A673 (cell line): ENCODE results near the gene TMEM60. TPM values are rescaled to one million over a fixed set of nuclear protein-coding genes. Genes with fewer than 3 reads are reported as not detected.

Source experiments
- BruUV-seq: library from RNA; stranded (reverse); fragments of 400-500 nt; replicated peaks from 2 replicates; lab custom pipeline; 2021; lab: Mats Ljungman, UMichigan
- CTCF ChIA-PET: fragments of 300-600 bp; sonication (Branson Sonifier 250); formaldehyde crosslinking; loops from one replicate; lab custom pipeline; 2022; ENCODE audit warnings: antibody characterized with exemption; lab: Charles Lee
- POLR2A ChIA-PET: fragments of 300-600 bp; sonication (Branson Sonifier 250); formaldehyde crosslinking; loops from one replicate; lab custom pipeline; 2022; ENCODE audit warnings: antibody characterized with exemption; ENCODE audit not compliant: low non-redundant PET; lab: Charles Lee
- DNase-seq: peaks from one replicate; pipeline ENCODE4 v3.0.0-alpha.2; 2015; ENCODE audit warnings: low spot score
- H3K27ac ChIP-seq: fragments of 200-600 bp; sonication (generic); 2 replicates; pipeline ENCODE4 v1.5.1; 2016; ENCODE audit warnings: mixed run types, low read depth, mild to moderate bottlenecking, mixed read lengths, antibody characterized with exemption, low read length; ENCODE audit not compliant: poor library complexity, severe bottlenecking
- H3K27me3 ChIP-seq: fragments of 200-600 bp; sonication (generic); replicated peaks from 2 replicates; pipeline ENCODE4 v1.6.1; 2017; ENCODE audit warnings: mixed run types, low read depth, mild to moderate bottlenecking, mixed read lengths, antibody characterized with exemption, low read length; ENCODE audit not compliant: insufficient read depth, poor library complexity
- H3K36me3 ChIP-seq: fragments of 200-600 bp; sonication (generic); 2 replicates; pipeline ENCODE4 v1.6.1; 2016; ENCODE audit warnings: mixed run types, mild to moderate bottlenecking, mixed read lengths, antibody characterized with exemption, low read length; ENCODE audit not compliant: insufficient read depth, poor library complexity, severe bottlenecking
- H3K4me1 ChIP-seq: fragments of 200-600 bp; sonication (generic); 2 replicates; pipeline ENCODE4 v1.6.1; 2017; ENCODE audit warnings: mixed run types, mild to moderate bottlenecking, mixed read lengths, antibody characterized with exemption, low read length; ENCODE audit not compliant: insufficient read depth, poor library complexity, severe bottlenecking
- H3K4me3 ChIP-seq: fragments of 200-600 bp; sonication (generic); 2 replicates; pipeline ENCODE4 v1.5.1; 2016; ENCODE audit warnings: low read depth, mixed run types, mild to moderate bottlenecking, mixed read lengths, low read length; ENCODE audit not compliant: poor library complexity, severe bottlenecking
- H3K9me3 ChIP-seq: fragments of 200-600 bp; sonication (generic); 2 replicates; pipeline ENCODE4 v1.6.1; 2016; ENCODE audit warnings: mixed run types, low read depth, mild to moderate bottlenecking, mixed read lengths, antibody characterized with exemption, low read length; ENCODE audit not compliant: poor library complexity, severe bottlenecking
- CTCF ChIP-seq: fragments of 300-800, 200-600 bp; sonication (generic); conservative IDR thresholded peaks from 2 replicates; pipeline ENCODE4 v1.5.1; 2017; ENCODE audit warnings: low read depth, mild to moderate bottlenecking, antibody characterized with exemption, low read length, moderate library complexity, mixed read lengths
- EZH2 ChIP-seq: fragments of 200-600 bp; sonication (generic); IDR thresholded peaks from 2 replicates; pipeline ENCODE4 v1.6.1; 2017; ENCODE audit warnings: borderline replicate concordance, low read depth, mild to moderate bottlenecking, mixed read lengths, antibody characterized with exemption, low read length; ENCODE audit not compliant: poor library complexity, severe bottlenecking
- intact Hi-C: fragments of 100-400 bp; cut with micrococcal nuclease; formaldehyde crosslinking; loops from one replicate; pipeline ENCODE4 v1.10.0; 2022; ENCODE audit not compliant: unreplicated experiment
- total RNA-seq: library from RNA; stranded (reverse); gene quantifications from 2 replicates; pipeline ENCODE4 v1.2.3, GENCODE V29; 2021

Gene TMEM60
- total RNA-seq, 1 experiment from 2014 or later = 14.8 TPM

- ChIA-PET CTCF (no interaction called here), POLR2A (no interaction called here)
- BruUV-seq = no TSS peak
- Histone ChIP-seq H3K36me3 (peaks cover 11% of the 10 kb centered on the region), H3K27ac (no peak overlapping the region), H3K4me1 (no peaks in the 10 kb centered on the region), H3K9me3 (peaks cover 8% of the 10 kb centered on the region), H3K4me3 (no peak overlapping the region), H3K27me3 (no peaks in the 10 kb centered on the region)
- no peak for TF ChIP-seq EZH2
- TF ChIP-seq CTCF = no peak
- DNase-seq = no peak
- intact Hi-C loops = no loop called here
Measured at GRCh38 chr7:77783545-77783944, 14.7 kb downstream of the TMEM60 start.

GRCh38 chr7:77783111-77783510, 15.1 kb downstream of the TMEM60 start:
- no peak for DNase-seq
- no peak overlapping the region for H3K27ac ChIP-seq
- ChIA-PET CTCF (no interaction called here), POLR2A (no interaction called here)
- H3K4me1 ChIP-seq = no peaks in the 10 kb centered on the region
- intact Hi-C loops = no loop called here
- no TSS peak for BruUV-seq
- H3K27me3 ChIP-seq = no peaks in the 10 kb centered on the region
- H3K36me3 ChIP-seq = peaks cover 15% of the 10 kb centered on the region
- TF ChIP-seq CTCF (no peak), EZH2 (no peak)
- no peak overlapping the region for H3K4me3 ChIP-seq
- peaks cover 8% of the 10 kb centered on the region for H3K9me3 ChIP-seq

GRCh38 chr7:77782383-77782782, 15.9 kb downstream of the TMEM60 start:
- Histone ChIP-seq H3K4me3 (no peak overlapping the region), H3K4me1 (no peaks in the 10 kb centered on the region), H3K9me3 (peaks cover 8% of the 10 kb centered on the region), H3K36me3 (peaks cover 15% of the 10 kb centered on the region), H3K27me3 (no peaks in the 10 kb centered on the region), H3K27ac (no peak overlapping the region)
- POLR2A ChIA-PET = no interaction called here
- intact Hi-C loops = no loop called here
- no TSS peak for BruUV-seq
- TF ChIP-seq CTCF (no peak), EZH2 (no peak)
- DNase-seq = no peak
- CTCF ChIA-PET = no interaction called here
